Neural crest cell (in vitro differentiated cells): Measurements from ENCODE around the gene TRPM4. TPM values are rescaled to one million over a fixed set of nuclear protein-coding genes. Genes with fewer than 3 reads are reported as not detected.
"Not testable (repeated sequence)": the region's sequence is repeated elsewhere in the genome, so short reads cannot be mapped to it uniquely, and the experiment has no call there.

Experiments
- DNase-seq: peaks from one replicate; pipeline ENCODE4 v3.0.0; 2021; ENCODE audit warnings: low read depth, mixed read lengths, low spot score
- H3K27ac Mint-ChIP-seq: one replicate; pipeline ENCODE4 v1.8.0; 2021; ENCODE audit warnings: mild to moderate bottlenecking, mixed read lengths; ENCODE audit not compliant: unreplicated experiment
- H3K27me3 Mint-ChIP-seq: 2 replicates; pipeline ENCODE4 v1.8.0; 2021; ENCODE audit warnings: low read depth, mild to moderate bottlenecking, mixed read lengths
- H3K36me3 Mint-ChIP-seq: 2 replicates; pipeline ENCODE4 v1.8.0; 2021; ENCODE audit warnings: low read depth, mild to moderate bottlenecking, mixed read lengths
- H3K4me1 Mint-ChIP-seq: 2 replicates; pipeline ENCODE4 v1.8.0; 2021; ENCODE audit warnings: mixed read lengths
- H3K4me3 Mint-ChIP-seq: one replicate; pipeline ENCODE4 v1.8.0; 2021; ENCODE audit warnings: mild to moderate bottlenecking, mixed read lengths
- H3K9me3 Mint-ChIP-seq: 2 replicates; pipeline ENCODE4 v1.8.0; 2021; ENCODE audit warnings: mixed read lengths
- total RNA-seq: library from RNA; stranded (reverse); gene quantifications from 2 replicates; pipeline ENCODE4 v1.2.1, GENCODE V29; 2021
- TF ChIP-seq, protein P1 (sequence below): fragments of 200-600 bp; sonication (generic); conservative IDR thresholded peaks from 2 replicates; pipeline ENCODE4 v1.5.0; 2021; ENCODE audit warnings: antibody characterized with exemption, mild to moderate bottlenecking

Gene TRPM4
- total RNA-seq, 1 donor from 2014 or later: 8.1 TPM

DNA sequence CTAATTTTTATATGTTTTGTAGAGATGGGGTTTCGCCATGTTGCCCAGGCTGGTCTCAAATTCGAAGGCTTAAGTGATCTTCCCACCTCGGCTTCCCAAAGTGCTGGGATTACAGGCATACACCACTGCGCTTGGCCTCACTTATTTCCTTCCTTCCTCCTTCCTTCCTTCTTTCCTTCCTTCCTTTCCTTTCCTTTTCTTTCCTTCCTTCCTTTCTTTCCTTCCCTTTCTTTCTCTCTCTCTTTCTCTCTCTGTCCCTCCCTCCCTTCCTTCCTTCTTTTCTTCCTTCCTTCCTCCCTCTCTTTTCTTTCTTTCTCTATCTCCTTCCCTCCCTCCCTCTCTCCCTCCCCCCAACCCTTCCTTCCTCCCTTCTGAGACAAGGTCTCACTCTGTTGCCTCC lies 36.8 kb downstream of the TRPM4 start:
- Mint-ChIP-seq H3K9me3 (no peaks in the 10 kb centered on the region), H3K4me3 (no peak overlapping the region), H3K36me3 (no peaks in the 10 kb centered on the region), H3K27me3 (no peaks in the 10 kb centered on the region), H3K4me1 (peaks cover 7% of the 10 kb centered on the region), H3K27ac (no peak overlapping the region)
- TF ChIP-seq, protein P1, sequence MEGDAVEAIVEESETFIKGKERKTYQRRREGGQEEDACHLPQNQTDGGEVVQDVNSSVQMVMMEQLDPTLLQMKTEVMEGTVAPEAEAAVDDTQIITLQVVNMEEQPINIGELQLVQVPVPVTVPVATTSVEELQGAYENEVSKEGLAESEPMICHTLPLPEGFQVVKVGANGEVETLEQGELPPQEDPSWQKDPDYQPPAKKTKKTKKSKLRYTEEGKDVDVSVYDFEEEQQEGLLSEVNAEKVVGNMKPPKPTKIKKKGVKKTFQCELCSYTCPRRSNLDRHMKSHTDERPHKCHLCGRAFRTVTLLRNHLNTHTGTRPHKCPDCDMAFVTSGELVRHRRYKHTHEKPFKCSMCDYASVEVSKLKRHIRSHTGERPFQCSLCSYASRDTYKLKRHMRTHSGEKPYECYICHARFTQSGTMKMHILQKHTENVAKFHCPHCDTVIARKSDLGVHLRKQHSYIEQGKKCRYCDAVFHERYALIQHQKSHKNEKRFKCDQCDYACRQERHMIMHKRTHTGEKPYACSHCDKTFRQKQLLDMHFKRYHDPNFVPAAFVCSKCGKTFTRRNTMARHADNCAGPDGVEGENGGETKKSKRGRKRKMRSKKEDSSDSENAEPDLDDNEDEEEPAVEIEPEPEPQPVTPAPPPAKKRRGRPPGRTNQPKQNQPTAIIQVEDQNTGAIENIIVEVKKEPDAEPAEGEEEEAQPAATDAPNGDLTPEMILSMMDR: no peak
- no peak for DNase-seq

DNA sequence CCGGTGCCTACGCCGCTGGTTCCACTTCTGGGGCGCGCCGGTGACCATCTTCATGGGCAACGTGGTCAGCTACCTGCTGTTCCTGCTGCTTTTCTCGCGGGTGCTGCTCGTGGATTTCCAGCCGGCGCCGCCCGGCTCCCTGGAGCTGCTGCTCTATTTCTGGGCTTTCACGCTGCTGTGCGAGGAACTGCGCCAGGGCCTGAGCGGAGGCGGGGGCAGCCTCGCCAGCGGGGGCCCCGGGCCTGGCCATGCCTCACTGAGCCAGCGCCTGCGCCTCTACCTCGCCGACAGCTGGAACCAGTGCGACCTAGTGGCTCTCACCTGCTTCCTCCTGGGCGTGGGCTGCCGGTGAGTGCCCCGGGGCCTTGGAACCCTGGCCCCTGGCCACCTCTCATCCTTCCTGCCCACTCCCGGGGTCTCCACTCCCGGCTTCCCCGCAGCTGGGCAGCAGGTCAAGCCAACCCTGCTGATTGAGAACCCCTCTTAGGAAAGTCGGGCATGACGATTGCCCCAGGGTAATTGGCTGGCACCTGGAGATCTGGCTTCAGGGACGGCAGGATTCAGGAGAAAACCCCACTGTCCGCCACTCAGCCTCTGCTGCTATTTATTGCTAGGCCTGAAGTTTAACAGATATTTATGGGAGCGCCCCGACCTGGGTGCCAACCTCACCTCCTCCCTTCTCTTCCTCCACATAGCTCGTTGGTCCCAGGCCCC lies 39.1 kb downstream of the TRPM4 start:
- H3K27me3 Mint-ChIP-seq: no peaks in the 10 kb centered on the region
- H3K36me3 Mint-ChIP-seq: no peaks in the 10 kb centered on the region
- TF ChIP-seq, protein P1: no peak
- no peak overlapping the region for H3K4me3 Mint-ChIP-seq
- H3K9me3 Mint-ChIP-seq: no peaks in the 10 kb centered on the region
- H3K27ac Mint-ChIP-seq: no peak overlapping the region
- DNase-seq: no peak
- peaks cover 5% of the 10 kb centered on the region for H3K4me1 Mint-ChIP-seq

DNA sequence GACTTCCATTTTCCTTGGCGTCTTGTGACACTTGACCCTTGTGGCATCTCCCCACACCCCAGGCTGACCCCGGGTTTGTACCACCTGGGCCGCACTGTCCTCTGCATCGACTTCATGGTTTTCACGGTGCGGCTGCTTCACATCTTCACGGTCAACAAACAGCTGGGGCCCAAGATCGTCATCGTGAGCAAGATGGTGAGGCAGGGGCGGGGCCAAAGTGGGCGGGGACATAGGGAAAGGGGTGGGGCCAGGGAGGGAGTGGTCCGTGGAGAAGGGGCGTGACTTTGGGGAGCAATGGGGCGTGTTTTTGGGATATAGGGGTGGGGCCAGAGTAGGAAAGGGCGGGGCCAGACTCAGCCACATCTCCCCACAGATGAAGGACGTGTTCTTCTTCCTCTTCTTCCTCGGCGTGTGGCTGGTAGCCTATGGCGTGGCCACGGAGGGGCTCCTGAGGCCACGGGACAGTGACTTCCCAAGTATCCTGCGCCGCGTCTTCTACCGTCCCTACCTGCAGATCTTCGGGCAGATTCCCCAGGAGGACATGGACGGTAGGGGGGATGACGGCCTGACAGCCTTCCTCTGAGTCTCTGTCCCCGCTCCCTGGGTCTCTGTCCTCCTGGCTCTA lies 42.8 kb downstream of the TRPM4 start:
- no peak overlapping the region for H3K27ac Mint-ChIP-seq
- H3K4me1 Mint-ChIP-seq: peaks cover 5% of the 10 kb centered on the region
- DNase-seq: no peak
- H3K36me3 Mint-ChIP-seq: peaks cover 3% of the 10 kb centered on the region
- TF ChIP-seq, protein P1: no peak
- no peaks in the 10 kb centered on the region for H3K9me3 Mint-ChIP-seq
- H3K4me3 Mint-ChIP-seq: no peak overlapping the region
- no peaks in the 10 kb centered on the region for H3K27me3 Mint-ChIP-seq

DNA sequence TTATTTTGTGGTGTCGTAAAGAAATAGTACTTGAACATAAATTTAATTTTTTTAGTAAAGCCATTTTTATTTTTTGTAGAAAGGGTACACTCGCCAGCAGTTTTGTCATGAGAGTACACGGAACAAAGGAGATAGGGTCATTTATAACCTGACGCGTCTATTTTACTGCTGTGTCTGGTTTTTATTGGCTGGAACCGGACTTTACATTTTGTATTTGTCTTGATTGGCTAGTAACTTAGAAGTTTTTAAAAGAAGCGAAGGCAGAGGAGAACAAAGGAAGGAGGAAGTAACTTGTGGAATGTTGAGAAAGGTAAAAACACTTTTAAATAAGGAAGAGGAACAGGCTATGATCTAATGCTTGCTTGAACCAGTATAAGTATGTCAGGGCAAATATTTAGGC lies 43.5 kb downstream of the TRPM4 start:
- H3K4me3 Mint-ChIP-seq: no peak overlapping the region

DNA sequence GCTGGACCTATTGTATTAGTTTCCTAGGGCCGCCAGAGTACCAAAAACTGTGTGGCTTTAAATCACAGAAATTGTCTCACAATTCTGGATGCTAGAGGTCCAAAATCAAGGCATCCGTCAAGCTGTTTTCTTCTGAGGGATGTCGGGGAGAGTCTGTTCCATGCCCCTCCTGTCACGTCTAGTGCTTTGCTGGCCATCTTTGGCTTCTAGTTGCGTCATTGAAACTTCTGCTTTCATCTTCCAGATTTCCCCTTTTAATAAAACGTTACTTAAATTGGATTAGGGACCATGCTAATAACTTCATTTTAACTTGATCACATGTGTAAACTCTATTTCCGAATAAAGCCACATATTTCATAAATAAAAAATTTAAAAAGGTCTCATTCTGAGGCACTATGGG lies 47.5 kb downstream of the TRPM4 start:
- TF ChIP-seq, protein P1: no peak
- H3K36me3 Mint-ChIP-seq: peaks cover 3% of the 10 kb centered on the region
- H3K27me3 Mint-ChIP-seq: no peaks in the 10 kb centered on the region
- no peak overlapping the region for H3K4me3 Mint-ChIP-seq
- H3K9me3 Mint-ChIP-seq: no peaks in the 10 kb centered on the region
- no peak for DNase-seq
- H3K27ac Mint-ChIP-seq: no peak overlapping the region
- H3K4me1 Mint-ChIP-seq: peaks cover 9% of the 10 kb centered on the region

More for the DNA sequence above, 43.5 kb downstream of the TRPM4 start:
- H3K27ac Mint-ChIP-seq: no peak overlapping the region
- H3K4me1 Mint-ChIP-seq: peaks cover 5% of the 10 kb centered on the region
- H3K36me3 Mint-ChIP-seq: peaks cover 3% of the 10 kb centered on the region
- no peaks in the 10 kb centered on the region for H3K27me3 Mint-ChIP-seq
- H3K9me3 Mint-ChIP-seq: no peaks in the 10 kb centered on the region
- TF ChIP-seq, protein P1: no peak
- DNase-seq: no peak

DNA sequence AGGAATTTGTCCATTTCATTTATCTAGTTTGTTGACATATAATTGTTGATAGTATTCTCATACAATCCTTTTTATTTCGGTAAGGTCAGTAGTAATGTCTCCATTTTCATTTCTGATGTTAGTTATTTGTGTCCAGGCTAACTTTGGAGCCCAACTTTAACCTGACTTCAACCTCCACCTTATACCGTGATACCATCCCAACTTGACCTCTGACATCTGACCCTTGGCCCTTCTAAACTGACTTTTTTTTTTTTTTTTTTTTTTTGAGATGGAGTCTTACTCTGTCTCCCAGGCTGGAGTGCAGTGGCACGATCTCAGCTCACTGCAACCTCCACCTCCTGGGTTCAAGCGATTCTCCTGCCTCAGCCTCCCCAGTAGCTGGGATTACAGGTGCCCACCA lies 51.9 kb downstream of the TRPM4 start:
- H3K9me3 Mint-ChIP-seq, H3K4me3 Mint-ChIP-seq, H3K4me1 Mint-ChIP-seq, H3K27me3 Mint-ChIP-seq, H3K36me3 Mint-ChIP-seq, DNase-seq, H3K27ac Mint-ChIP-seq: not testable (repeated sequence)
